GM23338 (cell line): Measurements from ENCODE around the gene KLHL6.

Source experiments
- CREB1 ChIP-seq: fragments of 250-450 bp; sonication (Bioruptor Pico); IDR thresholded peaks from 2 replicates; pipeline ENCODE4 v1.5.0; 2020; ENCODE audit warnings: low read depth, mild to moderate bottlenecking, moderate library complexity
- EZH2 ChIP-seq: fragments of 200-600 bp; sonication (generic); IDR thresholded peaks from one replicate; pipeline ENCODE4 v1.8.0; 2017; ENCODE audit warnings: antibody characterized with exemption, mild to moderate bottlenecking, low read depth; ENCODE audit not compliant: unreplicated experiment
- EZH2phosphoT487 ChIP-seq: fragments of 200-600 bp; sonication (generic); IDR thresholded peaks from one replicate; pipeline ENCODE4 v1.8.1; 2018; ENCODE audit warnings: antibody characterized with exemption; ENCODE audit not compliant: unreplicated experiment
- TF ChIP-seq, protein P1 (sequence below), 2 experiments: fragments of 200-600 bp in 1 of 2; sonication (generic) in 1 of 2; conservative IDR thresholded peaks; 2 replicates each; pipeline versions ENCODE4 v1.5.1 to v1.6.1; 2016 to 2017; ENCODE audit warnings: antibody characterized with exemption in 2 of 2, low read depth in 2 of 2, mild to moderate bottlenecking in 2 of 2, moderate library complexity in 1 of 2

DNA sequence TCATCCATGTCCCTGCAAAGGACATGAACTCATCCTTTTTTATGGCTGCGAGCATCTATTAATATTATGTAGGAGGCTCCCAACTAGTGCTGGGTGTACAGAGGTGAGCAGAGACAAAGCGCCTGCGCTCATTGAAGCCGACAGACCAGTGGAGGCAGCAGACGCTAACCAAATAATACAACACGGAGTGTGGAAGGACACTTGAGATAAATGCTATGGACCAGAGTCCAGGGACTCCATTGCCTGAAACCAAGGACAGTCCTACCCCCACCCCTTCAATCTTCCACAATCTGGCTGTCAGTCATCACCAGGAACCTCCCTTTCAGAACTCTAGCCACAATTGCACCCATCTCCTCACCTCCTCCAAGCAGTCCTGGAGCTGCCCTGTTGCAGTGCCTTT lies 41.5 kb downstream of the KLHL6 start:
- TF ChIP-seq CREB1: no peak
- no peak for TF ChIP-seq EZH2phosphoT487
- TF ChIP-seq, protein P1, sequence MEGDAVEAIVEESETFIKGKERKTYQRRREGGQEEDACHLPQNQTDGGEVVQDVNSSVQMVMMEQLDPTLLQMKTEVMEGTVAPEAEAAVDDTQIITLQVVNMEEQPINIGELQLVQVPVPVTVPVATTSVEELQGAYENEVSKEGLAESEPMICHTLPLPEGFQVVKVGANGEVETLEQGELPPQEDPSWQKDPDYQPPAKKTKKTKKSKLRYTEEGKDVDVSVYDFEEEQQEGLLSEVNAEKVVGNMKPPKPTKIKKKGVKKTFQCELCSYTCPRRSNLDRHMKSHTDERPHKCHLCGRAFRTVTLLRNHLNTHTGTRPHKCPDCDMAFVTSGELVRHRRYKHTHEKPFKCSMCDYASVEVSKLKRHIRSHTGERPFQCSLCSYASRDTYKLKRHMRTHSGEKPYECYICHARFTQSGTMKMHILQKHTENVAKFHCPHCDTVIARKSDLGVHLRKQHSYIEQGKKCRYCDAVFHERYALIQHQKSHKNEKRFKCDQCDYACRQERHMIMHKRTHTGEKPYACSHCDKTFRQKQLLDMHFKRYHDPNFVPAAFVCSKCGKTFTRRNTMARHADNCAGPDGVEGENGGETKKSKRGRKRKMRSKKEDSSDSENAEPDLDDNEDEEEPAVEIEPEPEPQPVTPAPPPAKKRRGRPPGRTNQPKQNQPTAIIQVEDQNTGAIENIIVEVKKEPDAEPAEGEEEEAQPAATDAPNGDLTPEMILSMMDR (conservative IDR thresholded peaks at IDR 0.05; ENCODE audit: low read depth in 2 of 2): 0 out of 4 replicates have a peak, but pooled peaks of 1 of the 2 experiments have one; percentile 3
- TF ChIP-seq EZH2: no peak
